Choroid plexus epithelial cell (primary cell): ENCODE results near the gene PIGQ.

Source experiments
- DNase-seq: peaks from one replicate; pipeline ENCODE4 v3.0.0-alpha.2; 2010; ENCODE audit warnings: low read depth
- H3K4me3 ChIP-seq: 2 replicates; pipeline ENCODE4 v1.5.1; 2011; ENCODE audit warnings: low read depth, mild to moderate bottlenecking, control low read depth, low read length, moderate library complexity
- CTCF ChIP-seq: conservative IDR thresholded peaks from 2 replicates; pipeline ENCODE4 v1.5.1; 2011; ENCODE audit warnings: low read depth, mild to moderate bottlenecking, control low read depth, inconsistent platforms, low read length, moderate library complexity

PIGQ gene

GRCh38 chr16:630249-630814, 60.6 kb downstream of the PIGQ start:
- DNase-seq, result no peak
- no peak for TF ChIP-seq CTCF
- no peak overlapping the region for H3K4me3 ChIP-seq

GRCh38 chr16:630815-631405, 61.1 kb downstream of the PIGQ start, which contains the start of gene WFIKKN1:
TSS of gene WFIKKN1 (plus strand) at chr16:630985. CDS start at chr16:631254, 269 bp downstream.
- DNase-seq, result no peak
- TF ChIP-seq CTCF, result no peak
- H3K4me3 ChIP-seq, result no peak within 1 kb of the TSS

GRCh38 chr16:631808-632358, 62.1 kb downstream of the PIGQ start:
- DNase-seq, result no peak
- no peak overlapping the region for H3K4me3 ChIP-seq
- no peak for TF ChIP-seq CTCF

- TF ChIP-seq CTCF, result no peak
- H3K4me3 ChIP-seq, result no peak overlapping the region
- no peak for DNase-seq
Measured at GRCh38 chr16:632486-633335, 62.9 kb downstream of the PIGQ start.

GRCh38 chr16:633336-634050, 63.7 kb downstream of the PIGQ start:
- TF ChIP-seq CTCF, result no peak
- DNase-seq, result no peak
- no peak overlapping the region for H3K4me3 ChIP-seq
